HepG2 (cell line): ENCODE results near the gene SGCE. TPM values are rescaled to one million over a fixed set of nuclear protein-coding genes. Genes with fewer than 3 reads are reported as not detected.

Source experiments
- ATF2 ChIP-seq: sonication (generic); formaldehyde crosslinking; IDR thresholded peaks from 2 replicates; pipeline ENCODE4 v1.4.0; 2020; ENCODE audit warnings: missing genetic modification reagents
- ETV5 ChIP-seq: IDR thresholded peaks from 2 replicates; pipeline ENCODE4 v1.6.1; 2018; ENCODE audit warnings: missing biosample characterization, missing genetic modification reagents, inconsistent platforms, borderline replicate concordance
- FOXA1 ChIP-seq, 2 experiments: fragments of 450-650 bp in 1 of 2; sonication (generic) in 1 of 2; formaldehyde crosslinking in 1 of 2; IDR thresholded peaks; 2 replicates each; pipeline versions ENCODE4 v1.4.0 to v1.6.1; 2016 to 2020; ENCODE audit warnings: missing genetic modification reagents in 1 of 2
- KDM3A ChIP-seq: IDR thresholded peaks from 2 replicates; pipeline ENCODE4 v1.6.1; 2018; ENCODE audit warnings: low read depth, missing compliant biosample characterization
- PBX2 ChIP-seq: IDR thresholded peaks from 2 replicates; pipeline ENCODE4 v1.6.1; 2016; ENCODE audit warnings: control low read depth
- SAP130 ChIP-seq: IDR thresholded peaks from 2 replicates; pipeline ENCODE4 v1.6.1; 2016; ENCODE audit warnings: low read depth
- SOX6 ChIP-seq, 2 experiments: fragments of 450-650 bp in 1 of 2; sonication (generic) in 1 of 2; formaldehyde crosslinking in 1 of 2; IDR thresholded peaks; 2 replicates each; pipeline versions ENCODE4 v1.4.0 to v1.6.1; 2017 to 2020; ENCODE audit warnings: antibody characterized with exemption in 1 of 2, mild to moderate bottlenecking in 1 of 2, missing genetic modification reagents in 1 of 2
- TCF7 ChIP-seq: sonication (generic); IDR thresholded peaks from 2 replicates; pipeline ENCODE4 v1.6.1; 2016; ENCODE audit warnings: antibody characterized with exemption, low read depth
- ZFX ChIP-seq: sonication (generic); formaldehyde crosslinking; IDR thresholded peaks from 2 replicates; pipeline ENCODE4 v1.4.0; 2020; ENCODE audit warnings: mild to moderate bottlenecking, low read depth, missing genetic modification reagents, moderate library complexity
- ZNF414 ChIP-seq: sonication (generic); formaldehyde crosslinking; IDR thresholded peaks from 2 replicates; pipeline ENCODE4 v1.5.0; 2020; ENCODE audit warnings: missing genetic modification reagents
- ZNF503 ChIP-seq: sonication (generic); formaldehyde crosslinking; IDR thresholded peaks from 2 replicates; pipeline ENCODE4 v1.4.0; 2020; ENCODE audit warnings: missing genetic modification reagents
- ZNF615 ChIP-seq: sonication (generic); formaldehyde crosslinking; IDR thresholded peaks from 2 replicates; pipeline ENCODE4 v1.5.0; 2020; ENCODE audit warnings: mild to moderate bottlenecking, missing genetic modification reagents, borderline replicate concordance
- polyA plus RNA-seq, 8 experiments: library from polyadenylated mRNA; depleted of rRNA in 3 of 8; stranded (reverse) in 7 of 8; unstranded in 1 of 8; fragments of >200 nt; fragmentation: Illumina TruSeq in 4 of 8; extraction: Trizol in 4 of 8; gene quantifications; 2 replicates each; pipeline versions ENCODE4 v1.2.1 to v1.2.3, GENCODE V29; 2011 to 2016; ENCODE audit warnings: low read depth in 4 of 8, missing spikeins in 1 of 8, mixed read lengths in 1 of 8; ENCODE audit not compliant: insufficient read depth in 1 of 8
- total RNA-seq, 5 experiments: library from RNA; depleted of rRNA; stranded (reverse); fragments of >200 nt; fragmentation: Illumina TruSeq; extraction: Trizol; gene quantifications; 2 replicates each; pipeline ENCODE4 v1.2.3, GENCODE V29; 2016; ENCODE audit warnings: low read depth in 1 of 5
- TF ChIP-seq, protein P1 (sequence below): sonication (generic); formaldehyde crosslinking; conservative IDR thresholded peaks from 2 replicates; pipeline ENCODE4 v1.4.0; 2020; ENCODE audit warnings: missing genetic modification reagents
- TF ChIP-seq, protein P2 (sequence below): IDR thresholded peaks from 2 replicates; pipeline ENCODE4 v1.6.1; 2012; ENCODE audit warnings: inconsistent platforms
- TF ChIP-seq, protein P3 (sequence below): sonication (generic); formaldehyde crosslinking; IDR thresholded peaks from 2 replicates; pipeline ENCODE4 v1.8.1; 2023; ENCODE audit warnings: mild to moderate bottlenecking, missing genetic modification reagents

Gene SGCE
- total and polyA plus RNA-seq, 2 of the 13 experiments (the other 11 are each of a cell fraction or from before 2014, with no cell fraction given): 52.3 to 71.1 TPM

GRCh38 chr7:94650147-94651051 is 5.5 kb downstream of the SGCE start (continued):
- TF ChIP-seq, protein P1, sequence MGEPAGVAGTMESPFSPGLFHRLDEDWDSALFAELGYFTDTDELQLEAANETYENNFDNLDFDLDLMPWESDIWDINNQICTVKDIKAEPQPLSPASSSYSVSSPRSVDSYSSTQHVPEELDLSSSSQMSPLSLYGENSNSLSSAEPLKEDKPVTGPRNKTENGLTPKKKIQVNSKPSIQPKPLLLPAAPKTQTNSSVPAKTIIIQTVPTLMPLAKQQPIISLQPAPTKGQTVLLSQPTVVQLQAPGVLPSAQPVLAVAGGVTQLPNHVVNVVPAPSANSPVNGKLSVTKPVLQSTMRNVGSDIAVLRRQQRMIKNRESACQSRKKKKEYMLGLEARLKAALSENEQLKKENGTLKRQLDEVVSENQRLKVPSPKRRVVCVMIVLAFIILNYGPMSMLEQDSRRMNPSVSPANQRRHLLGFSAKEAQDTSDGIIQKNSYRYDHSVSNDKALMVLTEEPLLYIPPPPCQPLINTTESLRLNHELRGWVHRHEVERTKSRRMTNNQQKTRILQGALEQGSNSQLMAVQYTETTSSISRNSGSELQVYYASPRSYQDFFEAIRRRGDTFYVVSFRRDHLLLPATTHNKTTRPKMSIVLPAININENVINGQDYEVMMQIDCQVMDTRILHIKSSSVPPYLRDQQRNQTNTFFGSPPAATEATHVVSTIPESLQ (CRISPR knock-in tag): no peak
- TF ChIP-seq SAP130 (peak; percentile 69), ZFX (CRISPR knock-in tag) (peak; percentile 14; the same call in 1 of the 2 replicates), ZNF414 (CRISPR knock-in tag) (0 out of 2 replicates have a peak, but pooled peaks have one; percentile 29), ZNF615 (CRISPR knock-in tag) (no peak), PBX2 (CRISPR knock-in tag) (no peak), ETV5 (CRISPR knock-in tag) (peak; percentile 32; the same call in 1 of the 2 replicates), ZNF503 (CRISPR knock-in tag) (peak; percentile 79), TCF7 (peak; percentile 78), FOXA1 (IDR thresholded peaks at IDR 0.05) (no peak), FOXA1 (CRISPR knock-in tag; IDR thresholded peaks at IDR 0.05) (peak; percentile 76), SOX6 (IDR thresholded peaks at IDR 0.05) (no peak), SOX6 (CRISPR knock-in tag; IDR thresholded peaks at IDR 0.05) (peak; percentile 77), KDM3A (no peak), ATF2 (no peak)
- TF ChIP-seq, protein P2, sequence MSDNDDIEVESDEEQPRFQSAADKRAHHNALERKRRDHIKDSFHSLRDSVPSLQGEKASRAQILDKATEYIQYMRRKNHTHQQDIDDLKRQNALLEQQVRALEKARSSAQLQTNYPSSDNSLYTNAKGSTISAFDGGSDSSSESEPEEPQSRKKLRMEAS: peak; percentile 33
- TF ChIP-seq, protein P3, sequence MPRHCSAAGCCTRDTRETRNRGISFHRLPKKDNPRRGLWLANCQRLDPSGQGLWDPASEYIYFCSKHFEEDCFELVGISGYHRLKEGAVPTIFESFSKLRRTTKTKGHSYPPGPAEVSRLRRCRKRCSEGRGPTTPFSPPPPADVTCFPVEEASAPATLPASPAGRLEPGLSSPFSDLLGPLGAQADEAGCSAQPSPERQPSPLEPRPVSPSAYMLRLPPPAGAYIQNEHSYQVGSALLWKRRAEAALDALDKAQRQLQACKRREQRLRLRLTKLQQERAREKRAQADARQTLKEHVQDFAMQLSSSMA (CRISPR knock-in tag): no peak
